Activated naive CD8-positive, alpha-beta T cell (primary cell): ENCODE results near the gene SPOCK3.

ENCODE experiments used
- H3K27ac Mint-ChIP-seq: one replicate; pipeline ENCODE4 v1.8.0; 2021; ENCODE audit warnings: mixed read lengths
- H3K27me3 Mint-ChIP-seq: one replicate; pipeline ENCODE4 v1.8.0; 2021; ENCODE audit warnings: mixed read lengths
- H3K36me3 Mint-ChIP-seq: one replicate; pipeline ENCODE4 v1.8.0; 2021; ENCODE audit warnings: mixed read lengths
- H3K4me1 Mint-ChIP-seq: one replicate; pipeline ENCODE4 v1.8.0; 2021; ENCODE audit warnings: low read depth, mixed read lengths
- H3K4me3 Mint-ChIP-seq: one replicate; pipeline ENCODE4 v1.8.0; 2021; ENCODE audit warnings: mild to moderate bottlenecking, mixed read lengths
- H3K9me3 Mint-ChIP-seq: one replicate; pipeline ENCODE4 v1.8.0; 2021; ENCODE audit warnings: low read depth, mixed read lengths

The SPOCK3 gene

GRCh38 chr4:167114416-167114971 is 119.8 kb downstream of the SPOCK3 start:
- Mint-ChIP-seq H3K27me3 (no peaks in the 10 kb centered on the region), H3K4me1 (no peaks in the 10 kb centered on the region), H3K36me3 (no peaks in the 10 kb centered on the region), H3K9me3 (peaks cover 4% of the 10 kb centered on the region), H3K27ac (no peak overlapping the region), H3K4me3 (no peak overlapping the region)

DNA sequence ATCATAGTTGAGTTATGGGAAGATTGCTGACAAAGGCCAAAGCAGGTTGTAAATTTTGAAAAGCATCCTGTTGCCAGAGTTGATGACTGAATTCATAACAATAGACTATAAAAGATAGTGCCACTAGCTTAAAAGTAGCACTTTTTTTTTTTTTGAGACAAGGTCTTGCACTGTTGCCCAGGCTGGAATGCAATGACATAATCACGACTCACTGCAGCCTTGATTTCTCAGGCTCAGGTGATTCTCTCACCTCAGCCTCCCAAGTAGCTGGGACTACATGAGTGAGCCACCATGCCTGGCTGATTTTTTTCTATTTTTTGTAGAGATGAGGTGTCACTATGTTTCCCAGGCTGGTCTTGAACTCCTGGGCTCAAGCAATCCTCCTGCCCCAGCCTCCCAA is 122.7 kb downstream of the SPOCK3 start:
- H3K9me3 Mint-ChIP-seq, result peaks cover 7% of the 10 kb centered on the region

GRCh38 chr4:167111092-167111491 is 123.2 kb downstream of the SPOCK3 start:
- Mint-ChIP-seq H3K36me3 (no peaks in the 10 kb centered on the region), H3K27me3 (no peaks in the 10 kb centered on the region), H3K27ac (no peak overlapping the region)

More for the DNA sequence above, 122.7 kb downstream of the SPOCK3 start:
- no peak overlapping the region for H3K4me3 Mint-ChIP-seq
- H3K36me3 Mint-ChIP-seq, result no peaks in the 10 kb centered on the region
- no peaks in the 10 kb centered on the region for H3K4me1 Mint-ChIP-seq
- H3K27me3 Mint-ChIP-seq, result no peaks in the 10 kb centered on the region
- no peak overlapping the region for H3K27ac Mint-ChIP-seq

GRCh38 chr4:167109859-167110258 is 124.4 kb downstream of the SPOCK3 start:
- no peaks in the 10 kb centered on the region for H3K4me1 Mint-ChIP-seq
- no peak overlapping the region for H3K4me3 Mint-ChIP-seq
- no peaks in the 10 kb centered on the region for H3K36me3 Mint-ChIP-seq
- no peak overlapping the region for H3K27ac Mint-ChIP-seq
- H3K9me3 Mint-ChIP-seq, result peaks cover 7% of the 10 kb centered on the region
- no peaks in the 10 kb centered on the region for H3K27me3 Mint-ChIP-seq

More at GRCh38 chr4:167111092-167111491, 123.2 kb downstream of the SPOCK3 start:
- Mint-ChIP-seq H3K4me3 (no peak overlapping the region), H3K9me3 (peaks cover 7% of the 10 kb centered on the region), H3K4me1 (no peaks in the 10 kb centered on the region)

GRCh38 chr4:167105857-167106256 is 128.4 kb downstream of the SPOCK3 start:
- Mint-ChIP-seq H3K4me3 (no peak overlapping the region), H3K27me3 (no peaks in the 10 kb centered on the region), H3K4me1 (no peaks in the 10 kb centered on the region), H3K27ac (no peak overlapping the region), H3K36me3 (no peaks in the 10 kb centered on the region), H3K9me3 (peaks cover 7% of the 10 kb centered on the region)

DNA sequence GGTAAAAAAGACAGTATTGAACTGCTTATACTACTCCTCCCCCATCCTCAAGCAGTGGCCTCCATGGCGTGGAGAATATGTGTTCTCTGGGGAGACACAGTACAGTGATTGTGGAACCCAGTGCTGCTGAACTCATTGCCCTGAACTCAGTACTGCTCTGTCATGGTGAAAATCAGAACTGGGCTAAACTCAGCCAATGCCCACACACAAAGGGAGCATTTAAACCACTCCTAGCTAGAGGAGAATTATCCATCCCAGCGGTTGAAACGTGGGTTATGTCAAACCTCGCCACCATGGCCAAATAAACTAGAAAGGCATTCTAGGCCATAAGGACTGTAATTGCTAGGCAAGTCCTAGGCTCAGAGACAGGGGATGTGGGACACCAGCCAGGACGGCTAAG is 131.8 kb downstream of the SPOCK3 start:
- H3K9me3 Mint-ChIP-seq, result peaks cover 6% of the 10 kb centered on the region
- H3K4me3 Mint-ChIP-seq, result no peak overlapping the region
- no peaks in the 10 kb centered on the region for H3K36me3 Mint-ChIP-seq
- H3K4me1 Mint-ChIP-seq, result no peaks in the 10 kb centered on the region
- no peaks in the 10 kb centered on the region for H3K27me3 Mint-ChIP-seq
- H3K27ac Mint-ChIP-seq, result no peak overlapping the region

GRCh38 chr4:167101035-167101434 is 133.3 kb downstream of the SPOCK3 start:
- no peaks in the 10 kb centered on the region for H3K27me3 Mint-ChIP-seq
- no peak overlapping the region for H3K27ac Mint-ChIP-seq
- H3K4me3 Mint-ChIP-seq, result no peak overlapping the region
- no peaks in the 10 kb centered on the region for H3K4me1 Mint-ChIP-seq
- H3K36me3 Mint-ChIP-seq, result no peaks in the 10 kb centered on the region
- H3K9me3 Mint-ChIP-seq, result peaks cover 3% of the 10 kb centered on the region

DNA sequence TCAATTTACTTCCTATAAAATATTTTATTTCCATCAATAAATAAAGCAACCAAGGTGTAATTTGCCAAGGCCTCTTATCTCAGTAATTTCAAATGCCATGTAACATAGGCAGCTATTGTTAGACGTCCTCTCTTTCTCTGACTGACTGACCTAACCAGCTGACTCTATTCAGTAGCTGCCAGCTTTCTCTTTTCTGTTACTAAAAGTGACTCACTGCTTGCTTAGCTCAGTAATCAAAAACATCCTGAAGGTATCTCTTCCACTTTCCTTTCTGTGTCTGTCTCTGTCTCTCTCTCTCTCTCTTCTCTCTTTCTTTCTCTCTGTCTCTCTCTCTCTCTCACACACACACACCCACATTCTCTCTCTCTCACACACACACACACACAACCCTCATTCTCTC is 134.2 kb downstream of the SPOCK3 start:
- Mint-ChIP-seq H3K36me3 (no peaks in the 10 kb centered on the region), H3K4me1 (no peaks in the 10 kb centered on the region), H3K27ac (no peak overlapping the region), H3K27me3 (no peaks in the 10 kb centered on the region), H3K9me3 (peaks cover 3% of the 10 kb centered on the region), H3K4me3 (no peak overlapping the region)

GRCh38 chr4:167088115-167088514 is 146.2 kb downstream of the SPOCK3 start:
- Mint-ChIP-seq H3K9me3 (peaks cover 3% of the 10 kb centered on the region), H3K27me3 (no peaks in the 10 kb centered on the region), H3K4me1 (no peaks in the 10 kb centered on the region), H3K27ac (no peak overlapping the region), H3K36me3 (no peaks in the 10 kb centered on the region), H3K4me3 (no peak overlapping the region)

DNA sequence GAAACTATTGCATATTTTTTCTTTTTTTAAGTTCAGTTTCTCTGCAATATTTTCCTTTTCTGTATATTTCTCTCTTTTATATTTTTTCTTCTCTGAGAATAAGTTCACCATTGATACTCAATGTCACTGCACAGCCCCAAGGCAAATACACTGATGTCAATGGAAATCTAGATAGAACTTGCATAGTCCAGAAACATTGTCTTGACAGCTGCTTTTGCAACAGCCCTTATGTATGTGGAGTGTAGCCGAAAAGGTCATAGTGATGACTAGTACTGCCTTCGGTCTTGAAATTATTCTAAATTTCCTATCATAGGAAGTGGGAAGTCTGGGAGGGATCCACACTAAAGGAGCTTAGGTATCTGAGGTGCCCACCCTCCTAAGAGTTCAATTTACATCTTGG is 150.0 kb downstream of the SPOCK3 start:
- no peak overlapping the region for H3K27ac Mint-ChIP-seq
- no peaks in the 10 kb centered on the region for H3K4me1 Mint-ChIP-seq
- H3K27me3 Mint-ChIP-seq, result no peaks in the 10 kb centered on the region
- H3K36me3 Mint-ChIP-seq, result no peaks in the 10 kb centered on the region
- no peaks in the 10 kb centered on the region for H3K9me3 Mint-ChIP-seq
- no peak overlapping the region for H3K4me3 Mint-ChIP-seq

- H3K4me3 Mint-ChIP-seq, result no peak overlapping the region
- H3K27me3 Mint-ChIP-seq, result no peaks in the 10 kb centered on the region
- H3K4me1 Mint-ChIP-seq, result no peaks in the 10 kb centered on the region
- H3K36me3 Mint-ChIP-seq, result no peaks in the 10 kb centered on the region
- H3K9me3 Mint-ChIP-seq, result no peaks in the 10 kb centered on the region
- no peak overlapping the region for H3K27ac Mint-ChIP-seq
Observed at GRCh38 chr4:167079762-167080161, 154.5 kb downstream of the SPOCK3 start.

- Mint-ChIP-seq H3K36me3 (no peaks in the 10 kb centered on the region), H3K9me3 (no peaks in the 10 kb centered on the region), H3K27me3 (no peaks in the 10 kb centered on the region), H3K4me3 (no peak overlapping the region), H3K27ac (no peak overlapping the region), H3K4me1 (no peaks in the 10 kb centered on the region)
Observed at GRCh38 chr4:167052631-167053091, 181.6 kb downstream of the SPOCK3 start.

DNA sequence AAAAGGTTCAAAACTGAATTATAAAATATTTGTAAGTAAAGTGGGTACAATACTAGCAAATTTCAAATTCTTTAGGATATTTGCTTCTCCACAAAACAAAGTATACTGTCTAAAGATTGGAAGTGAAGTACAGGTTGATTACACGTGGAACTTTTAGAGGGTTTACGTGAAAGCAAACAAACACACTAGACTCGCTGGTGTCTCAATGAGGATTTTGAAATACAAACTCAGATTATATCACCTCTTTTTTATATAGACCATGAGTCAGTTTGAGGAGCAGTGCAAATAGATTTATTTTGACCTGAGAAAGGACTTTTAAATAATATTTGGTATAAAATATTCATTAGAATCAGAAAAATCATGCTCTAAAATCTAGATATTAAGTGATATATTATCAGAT is 185.0 kb downstream of the SPOCK3 start:
- no peak overlapping the region for H3K4me3 Mint-ChIP-seq

GRCh38 chr4:167041524-167041923 is 192.8 kb downstream of the SPOCK3 start:
- Mint-ChIP-seq H3K9me3 (no peaks in the 10 kb centered on the region), H3K27ac (no peak overlapping the region), H3K4me1 (no peaks in the 10 kb centered on the region), H3K4me3 (no peak overlapping the region), H3K36me3 (no peaks in the 10 kb centered on the region), H3K27me3 (peaks cover 2% of the 10 kb centered on the region)

More for the DNA sequence above, 185.0 kb downstream of the SPOCK3 start:
- Mint-ChIP-seq H3K27me3 (no peaks in the 10 kb centered on the region), H3K36me3 (no peaks in the 10 kb centered on the region), H3K9me3 (peaks cover 3% of the 10 kb centered on the region), H3K27ac (no peak overlapping the region), H3K4me1 (no peaks in the 10 kb centered on the region)

GRCh38 chr4:167035390-167035789 is 198.9 kb downstream of the SPOCK3 start:
- Mint-ChIP-seq H3K4me1 (no peaks in the 10 kb centered on the region), H3K4me3 (no peak overlapping the region), H3K27ac (no peak overlapping the region), H3K27me3 (peaks cover 2% of the 10 kb centered on the region), H3K36me3 (no peaks in the 10 kb centered on the region), H3K9me3 (no peaks in the 10 kb centered on the region)

DNA sequence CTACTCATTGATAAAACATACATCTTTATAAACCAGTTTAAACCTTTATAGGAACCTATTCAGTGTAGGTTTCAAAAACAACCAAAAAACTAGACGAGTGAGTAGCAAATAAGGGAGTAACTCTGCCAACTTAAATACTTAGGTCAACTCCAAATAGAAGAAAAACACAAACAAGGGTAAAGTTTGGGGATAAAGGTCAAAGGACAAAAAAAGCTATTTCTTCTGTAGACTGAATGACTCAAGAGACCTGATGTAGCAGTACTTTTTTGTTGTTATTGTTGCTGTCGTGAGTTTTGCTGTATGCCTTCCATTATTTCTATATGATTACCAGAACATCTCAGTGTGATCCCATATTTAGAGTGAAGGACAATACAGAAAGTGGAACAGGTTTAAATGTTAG is 199.3 kb downstream of the SPOCK3 start:
- H3K4me1 Mint-ChIP-seq, result no peaks in the 10 kb centered on the region
- H3K4me3 Mint-ChIP-seq, result no peak overlapping the region
- no peaks in the 10 kb centered on the region for H3K9me3 Mint-ChIP-seq
- no peak overlapping the region for H3K27ac Mint-ChIP-seq
- H3K36me3 Mint-ChIP-seq, result no peaks in the 10 kb centered on the region
- peaks cover 2% of the 10 kb centered on the region for H3K27me3 Mint-ChIP-seq
